H1 (cell line): Measurements from ENCODE around the gene BNIP5. TPM values are rescaled to one million over a fixed set of nuclear protein-coding genes. Genes with fewer than 3 reads are reported as not detected.

ENCODE experiments used
- CHD2 ChIP-seq: IDR thresholded peaks from 2 replicates; pipeline ENCODE4 v1.6.1; 2012; ENCODE audit warnings: low read length, improper control_type of control experiment
- EGR1 ChIP-seq: IDR thresholded peaks from 2 replicates; pipeline ENCODE4 v1.6.1; 2011; ENCODE audit warnings: low read depth, low read length, borderline replicate concordance
- EZH2 ChIP-seq: fragments of 200-600 bp; sonication (generic); IDR thresholded peaks from 2 replicates; pipeline ENCODE4 v1.7.1; 2012; ENCODE audit warnings: low read depth, mild to moderate bottlenecking, moderate library complexity, low read length, inconsistent platforms; ENCODE audit not compliant: severe bottlenecking
- JUND ChIP-seq: IDR thresholded peaks from 2 replicates; pipeline ENCODE4 v1.6.1; 2011; ENCODE audit warnings: mild to moderate bottlenecking, improper control_type of control experiment, low read length
- RXRA ChIP-seq: IDR thresholded peaks from 2 replicates; pipeline ENCODE4 v1.6.1; 2011; ENCODE audit warnings: low read depth, mild to moderate bottlenecking, low read length, moderate library complexity; ENCODE audit not compliant: insufficient read depth
- TBP ChIP-seq: IDR thresholded peaks from 2 replicates; pipeline ENCODE4 v1.6.1; 2011; ENCODE audit warnings: low read depth, low read length, improper control_type of control experiment
- polyA plus RNA-seq, 7 experiments: library from polyadenylated mRNA; depleted of rRNA in 3 of 7; stranded (reverse) in 5 of 7; unstranded in 2 of 7; fragments of >200 nt in 5 of 7; fragments of 200-250 nt in 2 of 7; gene quantifications; 1 replicate in 5 of 7; 2 replicates in 1 of 7; 4 replicates in 1 of 7; pipeline versions ENCODE4 v1.2.1 to v1.2.3, GENCODE V29; 2011 to 2013; ENCODE audit warnings: missing spikeins in 2 of 7, mixed read lengths in 2 of 7
- total RNA-seq: library from RNA; stranded (reverse); fragmentation: NEBNext Ultra II Directional; extraction: Animal tissue kit (Norgen Biotek cat#: 25700); gene quantifications from 2 replicates; pipeline ENCODE4 v1.2.1, GENCODE V29; 2021
- TF ChIP-seq, protein P1 (sequence below), 3 experiments: IDR thresholded peaks; 1 replicate in 2 of 3; 2 replicates in 1 of 3; pipeline versions ENCODE4 v1.5.1 to v1.6.1; 2011; ENCODE audit warnings: low read length in 3 of 3, mild to moderate bottlenecking in 3 of 3, inconsistent platforms in 2 of 3, low read depth in 1 of 3, moderate library complexity in 1 of 3; ENCODE audit not compliant: insufficient read depth in 1 of 3; ENCODE audit errors: control extremely low read depth in 1 of 3

The BNIP5 gene
- total and polyA plus RNA-seq, 2 of the 8 experiments (the other 6 are each of a cell fraction or from before 2014, with no cell fraction given) = not detected

DNA sequence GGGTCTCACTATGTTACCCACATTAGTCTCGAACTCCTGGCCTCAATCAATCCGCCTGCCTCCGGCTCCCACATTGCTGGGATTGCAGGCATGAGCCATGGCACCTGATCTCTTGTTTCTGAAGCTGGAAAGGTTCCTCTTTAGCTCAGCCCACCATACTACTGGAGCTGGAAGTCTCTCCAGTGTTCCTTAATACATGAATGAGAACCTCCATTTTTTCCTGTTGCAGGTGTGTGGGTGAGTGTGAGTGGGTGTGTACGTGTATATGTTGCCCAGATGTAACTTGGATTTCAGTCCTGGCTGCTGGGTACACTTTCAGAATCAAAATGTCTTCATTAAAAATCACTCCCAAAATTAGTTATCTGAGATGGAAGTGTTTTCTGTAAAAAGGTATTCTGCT lies 55.7 kb downstream of the BNIP5 start (continued):
- TF ChIP-seq, protein P1, sequence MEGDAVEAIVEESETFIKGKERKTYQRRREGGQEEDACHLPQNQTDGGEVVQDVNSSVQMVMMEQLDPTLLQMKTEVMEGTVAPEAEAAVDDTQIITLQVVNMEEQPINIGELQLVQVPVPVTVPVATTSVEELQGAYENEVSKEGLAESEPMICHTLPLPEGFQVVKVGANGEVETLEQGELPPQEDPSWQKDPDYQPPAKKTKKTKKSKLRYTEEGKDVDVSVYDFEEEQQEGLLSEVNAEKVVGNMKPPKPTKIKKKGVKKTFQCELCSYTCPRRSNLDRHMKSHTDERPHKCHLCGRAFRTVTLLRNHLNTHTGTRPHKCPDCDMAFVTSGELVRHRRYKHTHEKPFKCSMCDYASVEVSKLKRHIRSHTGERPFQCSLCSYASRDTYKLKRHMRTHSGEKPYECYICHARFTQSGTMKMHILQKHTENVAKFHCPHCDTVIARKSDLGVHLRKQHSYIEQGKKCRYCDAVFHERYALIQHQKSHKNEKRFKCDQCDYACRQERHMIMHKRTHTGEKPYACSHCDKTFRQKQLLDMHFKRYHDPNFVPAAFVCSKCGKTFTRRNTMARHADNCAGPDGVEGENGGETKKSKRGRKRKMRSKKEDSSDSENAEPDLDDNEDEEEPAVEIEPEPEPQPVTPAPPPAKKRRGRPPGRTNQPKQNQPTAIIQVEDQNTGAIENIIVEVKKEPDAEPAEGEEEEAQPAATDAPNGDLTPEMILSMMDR (IDR thresholded peaks at IDR 0.05; ENCODE audit: control extremely low read depth in 1 of 3, insufficient read depth in 1 of 3, low read depth in 1 of 3, low read length in 3 of 3) = no peak
- TF ChIP-seq EGR1 (no peak), JUND (no peak), CHD2 (no peak), TBP (no peak), EZH2 (no peak), RXRA (no peak)
